CD14-positive monocyte (primary cell): ENCODE measurements around the gene AASS. TPM values are rescaled to one million over a fixed set of nuclear protein-coding genes. Genes with fewer than 3 reads are reported as not detected.

Source experiments
- DNase-seq, 3 donors: peaks; one replicate each; pipeline ENCODE4 v3.0.0-alpha.2; 2011 to 2022
- H2AFZ ChIP-seq: 2 replicates; pipeline ENCODE4 v1.6.0; 2012; ENCODE audit warnings: mild to moderate bottlenecking, low read depth, low read length, inconsistent platforms; ENCODE audit not compliant: insufficient read depth, poor library complexity, severe bottlenecking
- H3K27ac ChIP-seq, 2 donors: 1 replicate in 1 of 2; 2 replicates in 1 of 2; pipeline ENCODE4 v1.5.1; 2012 to 2013; ENCODE audit warnings: low read length in 2 of 2, control low read depth in 1 of 2, inconsistent platforms in 1 of 2, low read depth in 1 of 2, mild to moderate bottlenecking in 1 of 2
- H3K27me3 ChIP-seq, 2 donors: one replicate each; pipeline versions ENCODE4 v1.6.0 to v1.6.1; 2011 to 2013; ENCODE audit warnings: low read length in 2 of 2; ENCODE audit not compliant: control insufficient read depth in 2 of 2, insufficient read depth in 2 of 2
- H3K36me3 ChIP-seq, 2 donors: replicated peaks in 1 of 2; 1 replicate in 1 of 2; 2 replicates in 1 of 2; pipeline versions ENCODE4 v1.5.1 to v1.6.1; 2012 to 2013; ENCODE audit warnings: low read length in 2 of 2, control low read depth in 1 of 2, inconsistent platforms in 1 of 2, mild to moderate bottlenecking in 1 of 2; ENCODE audit not compliant: insufficient read depth in 2 of 2, control insufficient read depth in 1 of 2
- H3K4me1 ChIP-seq, 2 donors: 1 replicate in 1 of 2; 2 replicates in 1 of 2; pipeline versions ENCODE4 v1.5.1 to v1.6.1; 2012 to 2013; ENCODE audit warnings: low read length in 2 of 2, control low read depth in 1 of 2, inconsistent platforms in 1 of 2, mild to moderate bottlenecking in 1 of 2, moderate library complexity in 1 of 2; ENCODE audit not compliant: insufficient read depth in 2 of 2, control insufficient read depth in 1 of 2
- H3K4me2 ChIP-seq: replicated peaks from 2 replicates; pipeline ENCODE3; 2012; ENCODE audit warnings: low read length, moderate library complexity, mild to moderate bottlenecking; ENCODE audit not compliant: poor library complexity, severe bottlenecking; ENCODE audit errors: extremely low read depth
- H3K4me3 ChIP-seq, 3 experiments: fragments of 200-600 bp in 1 of 3; sonication (generic) in 1 of 3; replicated peaks in 1 of 3; 1 replicate in 2 of 3; 2 replicates in 1 of 3; pipeline ENCODE4 v1.5.1; 2011 to 2013; ENCODE audit warnings: low read length in 3 of 3, mild to moderate bottlenecking in 3 of 3, control low read depth in 2 of 3, low read depth in 2 of 3, inconsistent platforms in 1 of 3, moderate library complexity in 1 of 3
- H3K79me2 ChIP-seq: 2 replicates; pipeline ENCODE4 v1.6.0; 2012; ENCODE audit warnings: mild to moderate bottlenecking, control low read depth, inconsistent platforms, low read length, moderate library complexity; ENCODE audit not compliant: insufficient read depth
- H3K9ac ChIP-seq: 2 replicates; pipeline ENCODE4 v1.6.0; 2017; ENCODE audit warnings: low read length, mild to moderate bottlenecking; ENCODE audit not compliant: insufficient read depth, poor library complexity, severe bottlenecking
- H3K9me3 ChIP-seq, 2 donors: replicated peaks in 1 of 2; 1 replicate in 1 of 2; 2 replicates in 1 of 2; pipeline versions ENCODE4 v1.5.1 to v1.6.1; 2012 to 2013; ENCODE audit warnings: low read length in 2 of 2, control low read depth in 1 of 2; ENCODE audit not compliant: control insufficient read depth in 1 of 2, insufficient read depth in 1 of 2
- H4K20me1 ChIP-seq: 2 replicates; pipeline ENCODE4 v1.6.0; 2012; ENCODE audit warnings: mild to moderate bottlenecking, low read length, control low read depth, moderate library complexity; ENCODE audit not compliant: insufficient read depth
- H3K27ac Mint-ChIP-seq, 7 donors: one replicate each; pipeline ENCODE4 v1.8.0; 2020; ENCODE audit warnings: mild to moderate bottlenecking in 7 of 7, mixed read lengths in 7 of 7, moderate library complexity in 6 of 7, inconsistent platforms in 2 of 7
- H3K27me3 Mint-ChIP-seq, 3 donors: one replicate each; pipeline ENCODE4 v1.8.0; 2021 to 2022; ENCODE audit warnings: low read depth in 3 of 3, mild to moderate bottlenecking in 3 of 3, mixed read lengths in 3 of 3, moderate library complexity in 3 of 3, inconsistent platforms in 1 of 3
- H3K36me3 Mint-ChIP-seq, 2 donors: one replicate each; pipeline ENCODE4 v1.8.0; 2020; ENCODE audit warnings: mixed read lengths in 2 of 2, inconsistent platforms in 1 of 2, mild to moderate bottlenecking in 1 of 2
- H3K4me1 Mint-ChIP-seq: one replicate; pipeline ENCODE4 v1.8.0; 2020; ENCODE audit warnings: mild to moderate bottlenecking, mixed read lengths
- H3K4me3 Mint-ChIP-seq, 2 donors: one replicate each; pipeline ENCODE4 v1.8.0; 2020; ENCODE audit warnings: mild to moderate bottlenecking in 2 of 2, mixed read lengths in 2 of 2, moderate library complexity in 1 of 2
- H3K9me3 Mint-ChIP-seq, 7 donors: one replicate each; pipeline ENCODE4 v1.8.0; 2020 to 2022; ENCODE audit warnings: mixed read lengths in 7 of 7, mild to moderate bottlenecking in 6 of 7, moderate library complexity in 6 of 7, inconsistent platforms in 2 of 7
- WGBS: methylation state at CpG from one replicate; pipeline ENCODE4 v1.1.5; 2013; ENCODE audit warnings: missing lambda C conversion rate; ENCODE audit not compliant: insufficient coverage; 5-methylcytosine and 5-hydroxymethylcytosine counted together
- intact Hi-C, 2 donors: fragments of 100-400 bp; cut with micrococcal nuclease; formaldehyde crosslinking; loops; one replicate each; pipeline versions ENCODE4 v1.15.0 to v1.15.1; 2023
- polyA plus RNA-seq, 3 donors: library from polyadenylated mRNA; depleted of rRNA in 1 of 3; unstranded in 2 of 3; stranded (reverse) in 1 of 3; fragments of 300-500 nt in 2 of 3; fragments of >200 nt in 1 of 3; fragmentation: Illumina TruSeq in 2 of 3; gene quantifications; 1 replicate in 2 of 3; 2 replicates in 1 of 3; pipeline ENCODE4 v1.2.3, GENCODE V29; 2012 to 2021
- TF ChIP-seq, protein P1 (sequence below): fragments of 200-600 bp; IDR thresholded peaks from one replicate; pipeline ENCODE4 v1.8.0; 2022; ENCODE audit warnings: antibody characterized with exemption, mild to moderate bottlenecking

AASS gene
- polyA plus RNA-seq, 3 donors: 0.22 to 0.33 TPM; not detected in 1

DNA sequence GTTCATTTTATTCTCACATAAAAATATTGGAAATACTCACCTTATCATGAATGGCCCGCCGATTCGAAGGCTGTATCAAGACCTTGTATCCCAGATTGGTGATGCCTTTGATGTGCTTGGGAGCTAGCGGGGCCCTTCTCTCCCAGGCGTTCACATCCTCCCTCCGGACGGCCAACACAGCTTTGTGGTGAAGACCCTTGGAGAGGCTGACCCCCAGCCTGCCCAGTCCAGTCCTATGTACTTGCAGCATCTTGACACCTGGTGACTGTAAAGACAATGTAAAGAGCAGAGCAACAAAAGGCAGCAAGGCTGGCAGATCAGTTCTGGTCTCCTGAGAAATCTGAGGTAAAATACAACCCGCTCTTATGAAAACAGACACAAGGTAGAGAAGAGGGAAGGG, 10.6 kb downstream of the AASS start:
- H3K27me3 ChIP-seq: peaks cover 6 to 13% of the 10 kb centered on the region in 2 donors
- DNase-seq: no peak
- no peak overlapping the region for H3K4me3 ChIP-seq
- H2AFZ ChIP-seq: no peak overlapping the region
- H3K27me3 Mint-ChIP-seq: peaks cover 4 to 17% (median 7%) of the 10 kb centered on the region in 3 donors
- intact Hi-C loops: no loop called here
- H3K4me1 Mint-ChIP-seq: peaks cover 14% of the 10 kb centered on the region
- WGBS: 97% methylated on average over 5 of the region's 8 CpGs
- TF ChIP-seq, protein P1, sequence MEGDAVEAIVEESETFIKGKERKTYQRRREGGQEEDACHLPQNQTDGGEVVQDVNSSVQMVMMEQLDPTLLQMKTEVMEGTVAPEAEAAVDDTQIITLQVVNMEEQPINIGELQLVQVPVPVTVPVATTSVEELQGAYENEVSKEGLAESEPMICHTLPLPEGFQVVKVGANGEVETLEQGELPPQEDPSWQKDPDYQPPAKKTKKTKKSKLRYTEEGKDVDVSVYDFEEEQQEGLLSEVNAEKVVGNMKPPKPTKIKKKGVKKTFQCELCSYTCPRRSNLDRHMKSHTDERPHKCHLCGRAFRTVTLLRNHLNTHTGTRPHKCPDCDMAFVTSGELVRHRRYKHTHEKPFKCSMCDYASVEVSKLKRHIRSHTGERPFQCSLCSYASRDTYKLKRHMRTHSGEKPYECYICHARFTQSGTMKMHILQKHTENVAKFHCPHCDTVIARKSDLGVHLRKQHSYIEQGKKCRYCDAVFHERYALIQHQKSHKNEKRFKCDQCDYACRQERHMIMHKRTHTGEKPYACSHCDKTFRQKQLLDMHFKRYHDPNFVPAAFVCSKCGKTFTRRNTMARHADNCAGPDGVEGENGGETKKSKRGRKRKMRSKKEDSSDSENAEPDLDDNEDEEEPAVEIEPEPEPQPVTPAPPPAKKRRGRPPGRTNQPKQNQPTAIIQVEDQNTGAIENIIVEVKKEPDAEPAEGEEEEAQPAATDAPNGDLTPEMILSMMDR: no peak
- H3K4me3 Mint-ChIP-seq: no peak overlapping the region
- H4K20me1 ChIP-seq: no peaks in the 10 kb centered on the region
- no peak overlapping the region for H3K27ac ChIP-seq
- H3K36me3 ChIP-seq: no peaks in the 10 kb centered on the region
- H3K79me2 ChIP-seq: no peaks in the 10 kb centered on the region
- peaks cover 0 to 2% (median 0%) of the 10 kb centered on the region in 7 donors for H3K9me3 Mint-ChIP-seq
- H3K4me2 ChIP-seq: no peak overlapping the region
- H3K36me3 Mint-ChIP-seq: no peaks in the 10 kb centered on the region
- H3K4me1 ChIP-seq: peaks cover 0 to 13% of the 10 kb centered on the region in 2 donors
- H3K9me3 ChIP-seq: no peaks in the 10 kb centered on the region
- no peak overlapping the region for H3K9ac ChIP-seq
- no peak overlapping the region for H3K27ac Mint-ChIP-seq

DNA sequence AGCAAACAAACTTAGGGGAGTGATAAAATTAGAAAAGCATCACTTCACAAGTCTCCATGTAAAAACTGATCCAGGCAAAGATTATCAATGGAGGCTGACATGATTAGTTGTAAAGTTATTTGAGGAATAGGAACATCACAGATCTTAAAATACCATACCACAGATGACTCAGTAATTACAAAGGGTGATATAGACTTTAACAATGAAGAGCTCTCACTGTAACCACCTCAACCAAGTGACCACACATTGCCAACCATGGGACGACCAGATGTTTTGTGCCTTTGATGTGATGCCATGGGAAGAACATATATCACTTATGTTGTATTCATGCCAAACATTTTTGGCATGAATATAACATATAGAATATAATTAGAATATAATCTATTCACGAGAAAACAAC, 11.7 kb downstream of the AASS start:
- Histone ChIP-seq H2AFZ (no peak overlapping the region), H3K27me3 (peaks cover 0 to 2% of the 10 kb centered on the region in 2 donors), H3K9ac (no peak overlapping the region), H3K27ac (no peak overlapping the region), H3K9me3 (no peaks in the 10 kb centered on the region), H3K36me3 (no peaks in the 10 kb centered on the region), H3K4me1 (peaks cover 0 to 7% of the 10 kb centered on the region in 2 donors), H3K4me3 (no peak overlapping the region), H4K20me1 (no peaks in the 10 kb centered on the region), H3K4me2 (no peak overlapping the region), H3K79me2 (no peaks in the 10 kb centered on the region)
- H3K36me3 Mint-ChIP-seq: no peaks in the 10 kb centered on the region
- no CpG with 5 or more reads among the region's 2 CpGs for WGBS
- H3K27ac Mint-ChIP-seq: no peak overlapping the region
- TF ChIP-seq, protein P1: no peak
- H3K4me1 Mint-ChIP-seq: peaks cover 9% of the 10 kb centered on the region
- H3K27me3 Mint-ChIP-seq: peaks cover 0 to 8% (median 2%) of the 10 kb centered on the region in 3 donors
- intact Hi-C loops: no loop called here
- no peak for DNase-seq
- peaks cover 0 to 4% (median 0%) of the 10 kb centered on the region in 7 donors for H3K9me3 Mint-ChIP-seq
- no peak overlapping the region for H3K4me3 Mint-ChIP-seq
